HCT116 (cell line): ENCODE measurements around the gene CPHXL2. TPM values are rescaled to one million over a fixed set of nuclear protein-coding genes. Genes with fewer than 3 reads are reported as not detected.

Experiments used
- ATAC-seq: fragments of 200-7000 bp; cut with Tn5 transposase; 2 replicates; pipeline ENCODE4 v1.9.1; 2020; ENCODE audit warnings: mild to moderate bottlenecking, moderate library complexity
- BruUV-seq: library from RNA; stranded (reverse); fragments of 400-500 nt; replicated peaks from 2 replicates; lab custom pipeline; 2021; lab: Mats Ljungman, UMichigan
- CTCF ChIA-PET: fragments of 300-600 bp; sonication (Branson Sonifier 250); formaldehyde crosslinking; loops from one replicate; lab custom pipeline; 2021; ENCODE audit warnings: antibody characterized with exemption; lab: Charles Lee
- POLR2A ChIA-PET: fragments of 300-600, 350-600 bp; sonication (Branson Sonifier 250); formaldehyde crosslinking; loops from one replicate; lab custom pipeline; 2021; ENCODE audit warnings: antibody characterized with exemption; lab: Charles Lee
- RAD21 ChIA-PET, 2 experiments: fragments of 300-600 bp; sonication (Branson Sonifier 250); formaldehyde crosslinking; loops; one replicate each; lab custom pipeline; 2023; ENCODE audit warnings: low total read pairs in 2 of 2; ENCODE audit not compliant: uncharacterized antibody in 2 of 2, unreplicated experiment in 2 of 2, low non-redundant PET in 1 of 2; lab: Charles Lee
- DNase-seq: peaks from one replicate; pipeline ENCODE4 v3.0.0-alpha.2; 2010; ENCODE audit warnings: low read depth, low spot score
- H2AFZ ChIP-seq: fragments of 200-600 bp; shearing (Covaris generic), sonication (generic); 2 replicates; pipeline ENCODE4 v1.6.1; 2017; ENCODE audit warnings: low read depth, mixed run types, mixed read lengths, antibody characterized with exemption, low read length; ENCODE audit not compliant: poor library complexity, severe bottlenecking
- H3K27ac ChIP-seq: 2 replicates; pipeline ENCODE4 v1.5.1; 2012; ENCODE audit warnings: low read depth, low read length
- H3K27me3 ChIP-seq: fragments of 200-600 bp; sonication (generic); 2 replicates; pipeline ENCODE4 v1.6.1; 2016; ENCODE audit warnings: mixed run types, low read length, mixed read lengths; ENCODE audit not compliant: insufficient read depth
- H3K36me3 ChIP-seq, 2 experiments: fragments of 200-500 bp in 1 of 2; fragments of 200-600 bp in 1 of 2; sonication (Bioruptor generic) in 1 of 2; sonication (generic) in 1 of 2; 2 replicates each; pipeline versions ENCODE4 v1.5.1 to v1.6.1; 2014 to 2016; ENCODE audit warnings: low read length in 2 of 2, inconsistent platforms in 1 of 2, mixed read lengths in 1 of 2, mixed run types in 1 of 2; ENCODE audit not compliant: insufficient read depth in 2 of 2, control insufficient read depth in 1 of 2
- H3K4me1 ChIP-seq, 2 experiments: fragments of 200-600 bp in 1 of 2; sonication (generic) in 1 of 2; 2 replicates each; pipeline versions ENCODE4 v1.5.1 to v1.6.1; 2012 to 2017; ENCODE audit warnings: low read length in 2 of 2, inconsistent platforms in 1 of 2, mild to moderate bottlenecking in 1 of 2, mixed read lengths in 1 of 2, mixed run types in 1 of 2, moderate library complexity in 1 of 2; ENCODE audit not compliant: insufficient read depth in 2 of 2, control insufficient read depth in 1 of 2
- H3K4me2 ChIP-seq: fragments of 200-600 bp; sonication (generic); 2 replicates; pipeline ENCODE4 v1.6.1; 2017; ENCODE audit warnings: mixed run types, low read length, mixed read lengths
- H3K4me3 ChIP-seq, 2 experiments: fragments of 200-600 bp in 1 of 2; sonication (generic) in 1 of 2; replicated peaks in 1 of 2; 2 replicates each; pipeline ENCODE4 v1.5.1; 2011 to 2016; ENCODE audit warnings: low read length in 2 of 2, control low read depth in 1 of 2, low read depth in 1 of 2, mild to moderate bottlenecking in 1 of 2, mixed read lengths in 1 of 2, mixed run types in 1 of 2
- H3K79me2 ChIP-seq: fragments of 200-600 bp; sonication (generic); 2 replicates; pipeline ENCODE4 v1.6.1; 2017; ENCODE audit warnings: mild to moderate bottlenecking, mixed run types, low read length, moderate library complexity, mixed read lengths; ENCODE audit not compliant: insufficient read depth
- H3K9ac ChIP-seq: fragments of 200-600 bp; sonication (generic); 2 replicates; pipeline ENCODE4 v1.6.1; 2016; ENCODE audit warnings: low read length, mixed read lengths
- H3K9me2 ChIP-seq: fragments of 200-600 bp; sonication (generic), shearing (Covaris generic); 2 replicates; pipeline ENCODE4 v1.6.1; 2017; ENCODE audit warnings: mixed run types, mild to moderate bottlenecking, moderate library complexity; ENCODE audit not compliant: insufficient read depth
- H3K9me3 ChIP-seq, 2 experiments: fragments of 200-500 bp in 1 of 2; fragments of 200-600 bp in 1 of 2; sonication (Bioruptor generic) in 1 of 2; sonication (generic) in 1 of 2; 2 replicates each; pipeline ENCODE4 v1.6.1; 2014 to 2017; ENCODE audit warnings: low read length in 2 of 2, mixed read lengths in 2 of 2, inconsistent platforms in 1 of 2, low read depth in 1 of 2, mild to moderate bottlenecking in 1 of 2, mixed run types in 1 of 2, moderate library complexity in 1 of 2; ENCODE audit not compliant: control insufficient read depth in 1 of 2, insufficient read depth in 1 of 2
- H4K20me1 ChIP-seq: fragments of 200-600 bp; sonication (generic), shearing (Covaris generic); 2 replicates; pipeline ENCODE4 v1.6.1; 2017; ENCODE audit warnings: mixed run types, mild to moderate bottlenecking, moderate library complexity; ENCODE audit not compliant: insufficient read depth
- CBX3 ChIP-seq: IDR thresholded peaks from 2 replicates; pipeline ENCODE4 v1.6.1; 2012; ENCODE audit warnings: low read depth
- CEBPB ChIP-seq: IDR thresholded peaks from 2 replicates; pipeline ENCODE4 v1.6.1; 2012; ENCODE audit warnings: low read depth
- EGR1 ChIP-seq: IDR thresholded peaks from 2 replicates; pipeline ENCODE4 v1.6.1; 2012; ENCODE audit warnings: low read depth
- ELF1 ChIP-seq: IDR thresholded peaks from 2 replicates; pipeline ENCODE4 v1.6.1; 2012; ENCODE audit warnings: low read depth, borderline replicate concordance
- EZH2 ChIP-seq: fragments of 200-600 bp; sonication (generic); IDR thresholded peaks from 2 replicates; pipeline ENCODE4 v1.6.1; 2017; ENCODE audit warnings: antibody characterized with exemption, mixed run types
- EZH2phosphoT487 ChIP-seq: fragments of 200-600 bp; IDR thresholded peaks from 2 replicates; pipeline ENCODE4 v1.6.1; 2018; ENCODE audit warnings: antibody characterized with exemption, borderline replicate concordance
- FOSL1 ChIP-seq: IDR thresholded peaks from 2 replicates; pipeline ENCODE4 v1.6.1; 2012; ENCODE audit warnings: low read depth
- JUND ChIP-seq: IDR thresholded peaks from 2 replicates; pipeline ENCODE4 v1.6.1; 2012
- POLR2A ChIP-seq: IDR thresholded peaks from 2 replicates; pipeline ENCODE4 v1.7.0; 2011; ENCODE audit warnings: borderline replicate concordance; ENCODE audit not compliant: insufficient read depth, insufficient read length; ENCODE audit errors: extremely low read depth
- POLR2AphosphoS5 ChIP-seq: IDR thresholded peaks from 2 replicates; pipeline ENCODE4 v1.6.1; 2011; ENCODE audit warnings: mild to moderate bottlenecking, low read depth, low read length, moderate library complexity
- RAD21 ChIP-seq: IDR thresholded peaks from 2 replicates; pipeline ENCODE4 v1.6.1; 2012; ENCODE audit warnings: low read depth, mild to moderate bottlenecking
- SIN3A ChIP-seq: IDR thresholded peaks from 2 replicates; pipeline ENCODE4 v1.6.1; 2012; ENCODE audit warnings: low read depth
- SP1 ChIP-seq: IDR thresholded peaks from 2 replicates; pipeline ENCODE4 v1.6.1; 2012; ENCODE audit warnings: low read depth
- SRF ChIP-seq: IDR thresholded peaks from 2 replicates; pipeline ENCODE4 v1.6.1; 2012; ENCODE audit warnings: low read depth
- TCF7L2 ChIP-seq: IDR thresholded peaks from 2 replicates; pipeline ENCODE4 v1.7.0; 2011; ENCODE audit warnings: borderline replicate concordance, inconsistent platforms; ENCODE audit not compliant: insufficient read depth, insufficient read length; ENCODE audit errors: extremely low read depth
- YY1 ChIP-seq: IDR thresholded peaks from 2 replicates; pipeline ENCODE4 v1.6.1; 2011; ENCODE audit warnings: low read length, low read depth, moderate library complexity, mild to moderate bottlenecking; ENCODE audit not compliant: insufficient replicate concordance; ENCODE audit errors: extremely low read depth
- ZFX ChIP-seq: fragments of 450-650 bp; IDR thresholded peaks from 2 replicates; pipeline ENCODE4 v1.6.1; 2017
- ZNF274 ChIP-seq: fragments of 200-500 bp; sonication (Bioruptor generic); IDR thresholded peaks from 2 replicates; pipeline ENCODE4 v1.6.1; 2014; ENCODE audit warnings: mild to moderate bottlenecking, low read depth, low read length, inconsistent platforms
- intact Hi-C: fragments of 100-400 bp; cut with micrococcal nuclease; formaldehyde crosslinking; loops from 2 replicates; pipeline ENCODE4 v1.10.0; 2022
- total RNA-seq: library from RNA; stranded (reverse); gene quantifications from one replicate; pipeline ENCODE4 v1.2.1, GENCODE V29; 2021; ENCODE audit not compliant: unreplicated experiment
- TF ChIP-seq, protein P1 (sequence below): IDR thresholded peaks from 2 replicates; pipeline ENCODE4 v1.6.1; 2012; ENCODE audit warnings: low read depth
- TF ChIP-seq, protein P2 (sequence below): IDR thresholded peaks from 2 replicates; pipeline ENCODE4 v1.6.1; 2012
- TF ChIP-seq, protein P3 (sequence below), 3 experiments: fragments of 200-600 bp in 1 of 3; sonication (generic) in 1 of 3; IDR thresholded peaks in 2 of 3; conservative IDR thresholded peaks in 1 of 3; 2 replicates each; pipeline ENCODE4 v1.5.1; 2012 to 2017; ENCODE audit warnings: low read depth in 2 of 3, low read length in 2 of 3, antibody characterized with exemption in 1 of 3, borderline replicate concordance in 1 of 3, control low read depth in 1 of 3, mild to moderate bottlenecking in 1 of 3, mixed read lengths in 1 of 3, mixed run types in 1 of 3, moderate library complexity in 1 of 3; ENCODE audit not compliant: insufficient read depth in 1 of 3

The CPHXL2 gene
- total RNA-seq, 1 experiment from 2014 or later, result not detected

GRCh38 chr16:75647492-75648264 lies 29.1 kb downstream of the CPHXL2 start, which contains the start of the genes KARS1 and TERF2IP:
Gene KARS1 (minus strand): TSS chr16:75647665. CDS start chr16:75647639, 26 bp downstream.
Gene TERF2IP (plus strand): TSS chr16:75647773. CDS start chr16:75647883, 110 bp downstream.
- Histone ChIP-seq H3K36me3 (peaks cover 10 to 23% of the 10 kb centered on the region in 2 experiments; a peak in 3 of 4 replicates), H3K27ac (peak within 1 kb of the TSS; percentile 89), H4K20me1 (peaks cover 21% of the 10 kb centered on the region; the same call in 1 of the 2 replicates), H3K4me3 (peak within 1 kb of the TSS; percentile 90 to 94), H3K9ac (peak within 1 kb of the TSS; percentile 99), H3K27me3 (no peaks in the 10 kb centered on the region), H3K9me3 (no peaks in the 10 kb centered on the region), H3K79me2 (peaks cover 95% of the 10 kb centered on the region), H3K4me2 (peak within 1 kb of the TSS; percentile 91), H3K9me2 (no peaks in the 10 kb centered on the region), H3K4me1 (peaks cover 8 to 28% of the 10 kb centered on the region in 2 experiments), H2AFZ (peak within 1 kb of the TSS; percentile 49)
- CTCF ChIA-PET, result interaction anchor here (1.3 to 1.6 kb wide), 2 partner anchors 116 to 130 kb away, joined by 3 to 5 read pairs; no protein-coding TSS in a partner anchor
- POLR2A ChIA-PET, result interaction anchor here (0.9 to 1.6 kb wide), 6 partner anchors 12 to 1524 kb away, joined by 3 to 12 read pairs (median 3); partner anchors contain the start of gene ADAT1
- no TSS peak for BruUV-seq
- TF ChIP-seq YY1 (peak; percentile 97), ZNF274 (no peak), JUND (no peak), EZH2phosphoT487 (no peak), FOSL1 (no peak), RAD21 (no peak), CBX3 (no peak), SP1 (peak; percentile 76), ZFX (peak; percentile 95), TCF7L2 (peak; percentile 12), EGR1 (peak; percentile 81), SIN3A (peak; percentile 98), POLR2A (peak; percentile 93), ELF1 (no peak; the same call in 1 of the 2 replicates), CEBPB (no peak), POLR2AphosphoS5 (peak; percentile 89), SRF (no peak), EZH2 (no peak)
- TF ChIP-seq, protein P1, sequence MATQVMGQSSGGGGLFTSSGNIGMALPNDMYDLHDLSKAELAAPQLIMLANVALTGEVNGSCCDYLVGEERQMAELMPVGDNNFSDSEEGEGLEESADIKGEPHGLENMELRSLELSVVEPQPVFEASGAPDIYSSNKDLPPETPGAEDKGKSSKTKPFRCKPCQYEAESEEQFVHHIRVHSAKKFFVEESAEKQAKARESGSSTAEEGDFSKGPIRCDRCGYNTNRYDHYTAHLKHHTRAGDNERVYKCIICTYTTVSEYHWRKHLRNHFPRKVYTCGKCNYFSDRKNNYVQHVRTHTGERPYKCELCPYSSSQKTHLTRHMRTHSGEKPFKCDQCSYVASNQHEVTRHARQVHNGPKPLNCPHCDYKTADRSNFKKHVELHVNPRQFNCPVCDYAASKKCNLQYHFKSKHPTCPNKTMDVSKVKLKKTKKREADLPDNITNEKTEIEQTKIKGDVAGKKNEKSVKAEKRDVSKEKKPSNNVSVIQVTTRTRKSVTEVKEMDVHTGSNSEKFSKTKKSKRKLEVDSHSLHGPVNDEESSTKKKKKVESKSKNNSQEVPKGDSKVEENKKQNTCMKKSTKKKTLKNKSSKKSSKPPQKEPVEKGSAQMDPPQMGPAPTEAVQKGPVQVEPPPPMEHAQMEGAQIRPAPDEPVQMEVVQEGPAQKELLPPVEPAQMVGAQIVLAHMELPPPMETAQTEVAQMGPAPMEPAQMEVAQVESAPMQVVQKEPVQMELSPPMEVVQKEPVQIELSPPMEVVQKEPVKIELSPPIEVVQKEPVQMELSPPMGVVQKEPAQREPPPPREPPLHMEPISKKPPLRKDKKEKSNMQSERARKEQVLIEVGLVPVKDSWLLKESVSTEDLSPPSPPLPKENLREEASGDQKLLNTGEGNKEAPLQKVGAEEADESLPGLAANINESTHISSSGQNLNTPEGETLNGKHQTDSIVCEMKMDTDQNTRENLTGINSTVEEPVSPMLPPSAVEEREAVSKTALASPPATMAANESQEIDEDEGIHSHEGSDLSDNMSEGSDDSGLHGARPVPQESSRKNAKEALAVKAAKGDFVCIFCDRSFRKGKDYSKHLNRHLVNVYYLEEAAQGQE, result no peak
- TF ChIP-seq, protein P2, sequence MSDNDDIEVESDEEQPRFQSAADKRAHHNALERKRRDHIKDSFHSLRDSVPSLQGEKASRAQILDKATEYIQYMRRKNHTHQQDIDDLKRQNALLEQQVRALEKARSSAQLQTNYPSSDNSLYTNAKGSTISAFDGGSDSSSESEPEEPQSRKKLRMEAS, result peak; percentile 92
- TF ChIP-seq, protein P3, sequence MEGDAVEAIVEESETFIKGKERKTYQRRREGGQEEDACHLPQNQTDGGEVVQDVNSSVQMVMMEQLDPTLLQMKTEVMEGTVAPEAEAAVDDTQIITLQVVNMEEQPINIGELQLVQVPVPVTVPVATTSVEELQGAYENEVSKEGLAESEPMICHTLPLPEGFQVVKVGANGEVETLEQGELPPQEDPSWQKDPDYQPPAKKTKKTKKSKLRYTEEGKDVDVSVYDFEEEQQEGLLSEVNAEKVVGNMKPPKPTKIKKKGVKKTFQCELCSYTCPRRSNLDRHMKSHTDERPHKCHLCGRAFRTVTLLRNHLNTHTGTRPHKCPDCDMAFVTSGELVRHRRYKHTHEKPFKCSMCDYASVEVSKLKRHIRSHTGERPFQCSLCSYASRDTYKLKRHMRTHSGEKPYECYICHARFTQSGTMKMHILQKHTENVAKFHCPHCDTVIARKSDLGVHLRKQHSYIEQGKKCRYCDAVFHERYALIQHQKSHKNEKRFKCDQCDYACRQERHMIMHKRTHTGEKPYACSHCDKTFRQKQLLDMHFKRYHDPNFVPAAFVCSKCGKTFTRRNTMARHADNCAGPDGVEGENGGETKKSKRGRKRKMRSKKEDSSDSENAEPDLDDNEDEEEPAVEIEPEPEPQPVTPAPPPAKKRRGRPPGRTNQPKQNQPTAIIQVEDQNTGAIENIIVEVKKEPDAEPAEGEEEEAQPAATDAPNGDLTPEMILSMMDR (IDR thresholded peaks at IDR 0.05 in 2 of 3, conservative IDR thresholded peaks at IDR 0.05 in 1 of 3; ENCODE audit: borderline replicate concordance in 1 of 3, insufficient read depth in 1 of 3, low read depth in 2 of 3, low read length in 2 of 3), result no peak
- intact Hi-C loops, result loop anchor here (1.0 to 2.0 kb wide), 2 partner anchors 25 to 117 kb away; partner anchors contain the start of gene ADAT1
- DNase-seq, result peak; percentile 82
- RAD21 ChIA-PET, result interaction anchor here (1.1 to 2.3 kb wide), 2 partner anchors 116 kb away, joined by 4 to 8 read pairs; no protein-coding TSS in a partner anchor
- peak; percentile 94 for ATAC-seq
